ENCODE results near the gene GSTK1.
"Not testable (repeated sequence)": the region's sequence is repeated elsewhere in the genome, so short reads cannot be mapped to it uniquely, and the experiment has no call there.

GSTK1 gene

GRCh38 chr7:143279186-143280098, 16.2 kb downstream of the GSTK1 start:
- no peak for DNase-seq

DNA sequence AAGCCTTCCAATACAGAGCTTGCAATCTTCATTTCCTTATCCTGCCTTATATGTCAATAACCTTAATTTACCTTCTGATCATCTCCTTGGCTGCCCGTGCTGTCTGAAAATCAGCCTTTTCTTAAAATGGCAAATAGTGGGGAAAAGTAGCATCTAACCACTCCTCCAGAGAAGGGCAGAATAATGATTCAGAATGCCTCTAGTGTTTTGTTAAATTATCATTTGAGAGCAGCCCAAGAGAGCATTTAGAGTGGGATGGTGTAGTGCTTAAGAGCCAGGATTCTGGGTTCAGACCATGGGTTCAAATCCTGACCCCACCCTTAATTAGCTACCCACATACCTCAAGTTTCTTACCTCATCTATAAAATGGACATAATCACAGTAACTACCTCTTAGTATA, 16.9 kb downstream of the GSTK1 start:
- no peak for DNase-seq

GRCh38 chr7:143280566-143280965, 17.3 kb downstream of the GSTK1 start:
- no peak for DNase-seq

GRCh38 chr7:143281529-143281928, 18.3 kb downstream of the GSTK1 start:
- no peak for DNase-seq

DNA sequence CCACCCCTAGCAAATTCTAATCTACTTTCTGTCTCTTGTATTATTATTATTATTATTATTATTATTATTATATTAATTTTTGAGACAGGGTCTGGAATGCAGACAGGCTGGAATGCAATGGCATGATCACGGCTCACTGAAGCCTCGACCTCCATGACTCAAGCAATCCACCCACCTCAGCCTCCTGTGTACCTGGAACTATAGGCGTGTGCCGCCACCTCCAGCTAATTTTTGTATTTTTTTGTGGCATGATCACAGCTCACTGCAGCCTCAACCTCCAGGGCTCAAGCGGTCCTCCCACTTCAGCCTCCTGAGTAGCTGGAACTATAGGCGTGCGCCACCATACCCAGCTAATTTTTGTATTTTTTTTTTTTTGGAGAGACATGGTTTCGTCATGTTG, 18.9 kb downstream of the GSTK1 start:
- DNase-seq, result no peak

DNA sequence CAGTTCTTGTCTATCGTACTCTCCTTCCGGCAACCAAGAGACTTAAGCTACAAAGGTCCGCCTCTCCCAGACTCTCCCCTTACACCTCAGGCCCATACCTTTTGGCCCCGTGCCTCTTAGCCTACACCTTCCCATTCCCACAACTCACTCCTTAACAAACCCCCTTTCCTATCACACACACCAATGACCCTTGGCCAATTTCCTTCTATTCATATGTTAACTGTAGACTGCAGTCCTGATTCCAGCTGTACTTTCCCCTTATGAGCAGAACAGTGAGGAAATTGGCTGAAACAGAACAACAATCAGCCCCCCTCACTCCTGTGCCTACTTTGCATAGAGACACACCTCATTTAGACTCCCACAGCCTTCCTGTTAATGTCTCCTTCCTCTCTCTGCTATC, 20.1 kb downstream of the GSTK1 start:
- DNase-seq, result no peak

GRCh38 chr7:143284591-143285469, 21.6 kb downstream of the GSTK1 start, which contains the start of gene TMEM139:
TSS of gene TMEM139 (plus strand) at chr7:143284958. CDS start at chr7:143285958, 1,000 bp downstream.
- DNase-seq, result no peak

GRCh38 chr7:143285470-143285778, 22.2 kb downstream of the GSTK1 start:
- no peak for DNase-seq

DNA sequence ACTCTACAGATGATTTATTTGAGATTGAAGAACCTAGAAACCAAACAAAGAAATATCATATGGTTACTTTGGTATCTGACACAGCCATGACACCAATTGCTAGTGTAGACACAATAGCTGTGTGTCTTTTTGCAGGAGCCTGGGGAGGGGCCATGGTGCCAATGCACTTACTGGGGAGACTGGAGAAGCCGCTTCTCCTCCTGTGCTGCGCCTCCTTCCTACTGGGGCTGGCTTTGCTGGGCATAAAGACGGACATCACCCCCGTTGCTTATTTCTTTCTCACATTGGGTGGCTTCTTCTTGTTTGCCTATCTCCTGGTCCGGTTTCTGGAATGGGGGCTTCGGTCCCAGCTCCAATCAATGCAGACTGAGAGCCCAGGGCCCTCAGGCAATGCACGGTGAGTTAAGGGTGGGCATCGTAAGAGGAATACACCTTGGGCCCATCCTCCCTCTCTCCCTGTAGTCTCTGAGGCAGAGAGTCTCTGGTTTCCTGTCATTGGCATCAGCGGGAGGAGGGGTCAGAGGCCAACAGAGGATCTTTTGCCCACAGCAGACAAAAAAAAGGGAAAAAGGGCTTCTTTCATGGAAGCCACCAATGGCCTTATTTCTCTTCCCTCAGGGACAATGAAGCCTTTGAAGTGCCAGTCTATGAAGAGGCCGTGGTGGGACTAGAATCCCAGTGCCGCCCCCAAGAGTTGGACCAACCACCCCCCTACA, 22.7 kb downstream of the GSTK1 start:
- no peak for DNase-seq

- no peak for DNase-seq
These were observed 23.3 kb downstream of the GSTK1 start for GRCh38 chr7:143286522-143286890.

GRCh38 chr7:143287339-143287934, 24.2 kb downstream of the GSTK1 start:
- DNase-seq, result no peak

- DNase-seq, result peak; percentile 99
These were observed 24.9 kb downstream of the GSTK1 start, which contains the start of gene CASP2 for GRCh38 chr7:143287935-143288826. TSS of gene CASP2 (plus strand) at chr7:143288351. CDS start at chr7:143288456, 105 bp downstream.

GRCh38 chr7:143288836-143289235, 25.6 kb downstream of the GSTK1 start:
- DNase-seq, result no peak

GRCh38 chr7:143289421-143289820, 26.2 kb downstream of the GSTK1 start:
- no peak for DNase-seq

DNA sequence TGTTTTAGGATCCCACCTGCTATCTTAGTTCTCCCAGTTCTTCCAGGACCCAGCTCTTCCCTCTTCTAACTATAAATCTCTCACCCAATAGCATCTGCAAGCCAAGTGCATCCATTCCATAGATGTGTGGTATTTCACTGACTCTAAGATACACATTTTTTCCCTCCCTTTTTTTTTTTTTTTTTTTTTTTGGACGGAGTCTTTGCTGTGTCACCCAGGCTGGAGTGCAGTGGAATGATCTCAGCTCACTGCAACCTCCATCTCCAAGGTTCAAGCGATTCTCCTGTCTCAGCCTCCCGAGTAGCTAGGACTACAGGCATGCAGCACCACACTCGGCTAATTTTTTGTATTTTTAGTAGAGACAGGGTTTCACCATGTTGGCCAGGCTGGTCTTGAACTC, 26.6 kb downstream of the GSTK1 start:
- DNase-seq, result not testable (repeated sequence)

DNA sequence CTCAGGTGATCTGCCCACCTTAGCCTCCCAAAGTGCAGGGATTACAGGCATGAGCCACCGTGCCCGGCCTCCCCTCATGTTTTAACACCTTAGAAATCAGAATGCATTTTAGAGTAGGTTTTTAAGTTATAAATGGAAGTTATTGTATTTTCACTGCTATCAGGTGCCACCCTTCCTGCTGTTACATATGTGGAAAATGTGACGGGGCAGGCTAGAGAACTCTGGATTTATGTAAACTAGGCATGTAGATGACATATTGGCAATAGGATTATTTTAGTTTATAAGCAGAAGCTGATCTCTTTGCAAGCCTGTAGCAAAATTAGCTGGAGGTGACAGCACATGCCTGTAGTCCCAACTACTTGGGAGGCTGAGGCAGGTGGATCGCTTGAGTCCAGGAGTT, 27.1 kb downstream of the GSTK1 start:
- no peak for DNase-seq

- DNase-seq, result no peak
These were observed 29.6 kb downstream of the GSTK1 start for GRCh38 chr7:143292876-143293275.

- no peak for DNase-seq
These were observed 32.6 kb downstream of the GSTK1 start for GRCh38 chr7:143295870-143296269.

DNA sequence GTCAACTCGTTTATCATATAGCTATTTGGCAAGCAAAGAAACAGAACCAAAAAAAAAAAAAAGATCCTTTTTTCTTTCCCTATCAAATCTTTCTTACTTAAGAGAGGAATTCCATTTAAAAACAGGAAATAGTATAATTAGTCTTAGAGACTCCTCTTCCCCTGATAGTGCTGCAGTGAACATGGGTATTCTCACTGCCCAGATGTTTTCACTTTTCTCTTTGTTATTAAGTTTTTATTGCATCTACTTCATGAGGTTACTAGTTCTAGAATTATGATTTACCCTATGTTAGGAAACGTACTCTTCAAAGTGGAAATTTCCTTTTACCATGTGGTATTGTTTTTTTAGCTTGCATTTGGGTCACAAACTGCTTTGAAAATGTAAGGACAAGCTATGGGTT, 33.4 kb downstream of the GSTK1 start:
- no peak for DNase-seq

DNA sequence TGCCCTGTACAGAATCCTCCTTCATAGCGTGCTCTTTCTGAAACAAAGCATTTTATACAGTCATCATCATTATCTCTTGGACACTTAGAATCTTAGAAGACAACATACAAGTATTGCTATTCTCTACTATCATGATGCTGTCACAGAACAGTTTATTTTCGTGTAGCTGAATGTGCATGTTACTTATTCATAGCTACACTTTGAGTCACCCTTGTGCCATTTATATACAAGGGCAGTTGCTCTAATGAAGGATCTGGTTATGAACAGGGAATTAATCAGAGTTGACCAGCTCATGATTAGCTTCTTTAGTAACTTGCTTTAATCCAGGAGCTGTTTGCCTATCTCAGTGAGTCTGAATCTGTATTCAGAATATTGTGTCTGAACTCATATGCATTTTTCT, 36.1 kb downstream of the GSTK1 start:
- DNase-seq, result no peak

- DNase-seq, result peak; percentile 73
These were observed 36.6 kb downstream of the GSTK1 start for GRCh38 chr7:143299840-143300239.
